ENCODE data around the gene NDUFA7. TPM values are rescaled to one million over a fixed set of nuclear protein-coding genes. Genes with fewer than 3 reads are reported as not detected.

Gene NDUFA7
- polyA plus RNA-seq, 1 donor from 2014 or later, result 37.3 TPM

DNA sequence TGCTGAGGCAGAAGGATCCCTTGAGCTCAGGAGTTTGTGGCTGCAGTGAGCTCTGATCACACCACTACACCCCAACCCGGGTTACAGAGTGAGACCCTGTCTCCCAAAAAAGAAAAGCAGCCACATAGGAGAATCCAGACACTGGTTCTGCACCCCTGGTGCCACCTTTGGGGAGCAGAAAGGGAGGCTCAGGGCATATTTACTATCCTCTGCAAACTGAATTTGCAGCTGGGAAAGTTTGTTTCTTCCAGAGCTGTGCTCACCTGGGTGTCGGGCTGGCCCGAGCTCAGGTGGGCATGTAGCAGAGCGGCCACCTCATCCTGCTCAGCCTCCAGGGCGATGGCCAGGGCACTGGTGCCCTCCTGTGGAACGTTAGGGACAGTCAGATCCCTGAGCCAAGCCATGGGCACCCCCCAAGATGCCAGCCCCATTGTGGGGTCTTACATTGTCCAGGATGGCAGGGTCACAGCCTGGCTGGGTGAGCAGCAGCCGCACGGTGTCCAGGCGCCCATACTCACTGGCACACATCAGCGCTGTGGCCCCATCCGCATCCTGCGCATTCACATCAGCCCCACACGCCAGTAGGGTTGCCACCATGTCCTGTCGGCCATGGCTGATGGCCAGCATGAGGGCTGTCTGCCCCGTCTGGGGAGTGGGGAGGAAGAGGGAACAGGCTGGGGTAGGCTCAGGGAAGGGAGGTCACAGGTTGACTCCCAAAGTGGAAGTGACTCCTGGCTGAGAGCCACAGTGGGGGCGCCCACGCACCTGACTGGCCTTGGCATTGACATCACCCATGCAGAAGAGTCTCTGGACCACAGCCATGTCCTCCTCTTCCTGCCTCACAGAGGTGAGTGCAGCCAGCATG lies 3.2 kb upstream of the NDUFA7 start (continued):
- no peak for TF ChIP-seq SMC3 (conservative IDR thresholded peaks at IDR 0.05; ENCODE audit: poor library complexity)
- TF ChIP-seq, protein P1, sequence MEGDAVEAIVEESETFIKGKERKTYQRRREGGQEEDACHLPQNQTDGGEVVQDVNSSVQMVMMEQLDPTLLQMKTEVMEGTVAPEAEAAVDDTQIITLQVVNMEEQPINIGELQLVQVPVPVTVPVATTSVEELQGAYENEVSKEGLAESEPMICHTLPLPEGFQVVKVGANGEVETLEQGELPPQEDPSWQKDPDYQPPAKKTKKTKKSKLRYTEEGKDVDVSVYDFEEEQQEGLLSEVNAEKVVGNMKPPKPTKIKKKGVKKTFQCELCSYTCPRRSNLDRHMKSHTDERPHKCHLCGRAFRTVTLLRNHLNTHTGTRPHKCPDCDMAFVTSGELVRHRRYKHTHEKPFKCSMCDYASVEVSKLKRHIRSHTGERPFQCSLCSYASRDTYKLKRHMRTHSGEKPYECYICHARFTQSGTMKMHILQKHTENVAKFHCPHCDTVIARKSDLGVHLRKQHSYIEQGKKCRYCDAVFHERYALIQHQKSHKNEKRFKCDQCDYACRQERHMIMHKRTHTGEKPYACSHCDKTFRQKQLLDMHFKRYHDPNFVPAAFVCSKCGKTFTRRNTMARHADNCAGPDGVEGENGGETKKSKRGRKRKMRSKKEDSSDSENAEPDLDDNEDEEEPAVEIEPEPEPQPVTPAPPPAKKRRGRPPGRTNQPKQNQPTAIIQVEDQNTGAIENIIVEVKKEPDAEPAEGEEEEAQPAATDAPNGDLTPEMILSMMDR (IDR thresholded peaks at IDR 0.05; ENCODE audit: poor library complexity, severe bottlenecking), result no peak

DNA sequence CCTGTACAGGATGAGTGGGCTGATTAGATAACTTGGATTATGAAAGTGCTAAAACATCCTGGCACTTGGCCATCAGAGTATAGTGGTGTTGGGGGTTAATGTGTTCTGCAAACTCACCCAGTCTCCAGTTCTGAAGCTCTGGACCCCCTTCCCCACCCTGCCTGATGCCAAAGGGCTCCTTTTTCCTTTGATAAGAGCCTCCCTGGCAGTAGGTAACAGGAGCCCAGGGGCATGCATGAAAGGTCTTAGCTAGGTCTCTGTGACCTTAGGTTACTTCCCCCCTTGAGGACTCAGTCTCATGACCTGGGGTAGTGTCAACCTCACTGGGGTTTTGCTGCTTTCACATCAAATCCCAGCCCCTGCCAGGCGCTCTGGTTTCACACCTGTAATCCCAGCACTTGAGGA lies 2.6 kb upstream of the NDUFA7 start:
- Histone ChIP-seq H3K79me2 (replicated peaks; ENCODE audit: insufficient read depth, low read length) (peaks cover 29% of the 10 kb centered on the region), H4K20me1 (ENCODE audit: insufficient read depth) (peaks cover 6% of the 10 kb centered on the region), H3K9me3 (ENCODE audit: low read length) (no peaks in the 10 kb centered on the region), H3K27ac (ENCODE audit: low read length) (no peak overlapping the region), H3K4me2 (ENCODE audit: low read length) (no peak overlapping the region), H3K4me3 (ENCODE audit: low read length) (no peak overlapping the region), H3K27me3 (ENCODE audit: insufficient read depth, low read depth, low read length) (no peaks in the 10 kb centered on the region), H3K36me3 (ENCODE audit: insufficient read depth, low read length) (no peaks in the 10 kb centered on the region), H3K9ac (ENCODE audit: low read length) (no peak overlapping the region), H3K9me2 (ENCODE audit: insufficient read depth, low read length) (no peaks in the 10 kb centered on the region), H3F3A (ENCODE audit: insufficient read depth, low read length, poor library complexity, severe bottlenecking) (no peaks in the 10 kb centered on the region), H2AFZ (ENCODE audit: low read depth, low read length) (no peak overlapping the region)
- TF ChIP-seq RAD21 (conservative IDR thresholded peaks at IDR 0.05), result no peak
- TF ChIP-seq SMC3 (conservative IDR thresholded peaks at IDR 0.05; ENCODE audit: poor library complexity), result no peak
- no peak for TF ChIP-seq EP300 (conservative IDR thresholded peaks at IDR 0.05; ENCODE audit: poor library complexity, severe bottlenecking)
- TF ChIP-seq, protein P1 (IDR thresholded peaks at IDR 0.05; ENCODE audit: poor library complexity, severe bottlenecking), result no peak
- TF ChIP-seq, protein P2, sequence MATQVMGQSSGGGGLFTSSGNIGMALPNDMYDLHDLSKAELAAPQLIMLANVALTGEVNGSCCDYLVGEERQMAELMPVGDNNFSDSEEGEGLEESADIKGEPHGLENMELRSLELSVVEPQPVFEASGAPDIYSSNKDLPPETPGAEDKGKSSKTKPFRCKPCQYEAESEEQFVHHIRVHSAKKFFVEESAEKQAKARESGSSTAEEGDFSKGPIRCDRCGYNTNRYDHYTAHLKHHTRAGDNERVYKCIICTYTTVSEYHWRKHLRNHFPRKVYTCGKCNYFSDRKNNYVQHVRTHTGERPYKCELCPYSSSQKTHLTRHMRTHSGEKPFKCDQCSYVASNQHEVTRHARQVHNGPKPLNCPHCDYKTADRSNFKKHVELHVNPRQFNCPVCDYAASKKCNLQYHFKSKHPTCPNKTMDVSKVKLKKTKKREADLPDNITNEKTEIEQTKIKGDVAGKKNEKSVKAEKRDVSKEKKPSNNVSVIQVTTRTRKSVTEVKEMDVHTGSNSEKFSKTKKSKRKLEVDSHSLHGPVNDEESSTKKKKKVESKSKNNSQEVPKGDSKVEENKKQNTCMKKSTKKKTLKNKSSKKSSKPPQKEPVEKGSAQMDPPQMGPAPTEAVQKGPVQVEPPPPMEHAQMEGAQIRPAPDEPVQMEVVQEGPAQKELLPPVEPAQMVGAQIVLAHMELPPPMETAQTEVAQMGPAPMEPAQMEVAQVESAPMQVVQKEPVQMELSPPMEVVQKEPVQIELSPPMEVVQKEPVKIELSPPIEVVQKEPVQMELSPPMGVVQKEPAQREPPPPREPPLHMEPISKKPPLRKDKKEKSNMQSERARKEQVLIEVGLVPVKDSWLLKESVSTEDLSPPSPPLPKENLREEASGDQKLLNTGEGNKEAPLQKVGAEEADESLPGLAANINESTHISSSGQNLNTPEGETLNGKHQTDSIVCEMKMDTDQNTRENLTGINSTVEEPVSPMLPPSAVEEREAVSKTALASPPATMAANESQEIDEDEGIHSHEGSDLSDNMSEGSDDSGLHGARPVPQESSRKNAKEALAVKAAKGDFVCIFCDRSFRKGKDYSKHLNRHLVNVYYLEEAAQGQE (IDR thresholded peaks at IDR 0.05; ENCODE audit: borderline replicate concordance), result no peak
- TF ChIP-seq EZH2 (IDR thresholded peaks at IDR 0.05; ENCODE audit: borderline replicate concordance, insufficient read depth, low read length, poor library complexity, severe bottlenecking), result no peak
- TF ChIP-seq POLR2AphosphoS5 (IDR thresholded peaks at IDR 0.05), result no peak
- TF ChIP-seq TAF1 (IDR thresholded peaks at IDR 0.05; ENCODE audit: low read depth), result no peak
- no peak for TF ChIP-seq MXI1 (conservative IDR thresholded peaks at IDR 0.05; ENCODE audit: poor library complexity, severe bottlenecking)
